Measurements from ENCODE around the gene TSPAN8.
"Not testable (repeated sequence)": the region's sequence is repeated elsewhere in the genome, so short reads cannot be mapped to it uniquely, and the experiment has no call there.

TSPAN8 gene

DNA sequence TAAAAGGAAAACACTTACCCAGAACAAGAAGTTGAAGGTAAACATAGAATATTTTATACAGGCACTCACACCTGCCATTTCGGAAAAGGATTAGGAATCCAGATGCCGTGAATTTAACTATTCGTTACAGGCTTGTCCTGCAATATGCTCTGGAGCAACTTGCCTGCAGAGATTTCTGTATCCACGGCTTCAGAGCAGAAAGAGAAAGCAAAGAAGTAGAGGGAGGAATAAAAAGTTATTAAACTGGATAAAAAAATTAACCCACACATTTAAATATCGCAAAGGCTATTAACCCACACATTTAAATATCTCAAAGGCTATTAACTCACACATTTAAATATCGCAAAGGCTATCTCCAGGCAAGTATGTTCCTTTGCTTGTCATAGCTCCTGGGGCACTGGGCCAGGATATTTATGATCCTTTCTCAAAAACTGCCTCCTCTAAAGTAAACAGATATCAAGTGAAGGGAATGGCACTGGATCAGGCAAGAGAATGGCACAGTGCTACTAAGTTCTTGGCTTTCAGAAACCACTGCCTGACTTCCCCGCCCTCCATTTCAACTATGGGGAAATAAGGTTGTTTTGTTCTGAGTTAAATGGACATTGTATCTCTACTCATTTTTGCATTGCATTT, at the start of gene TSPAN8:
Gene TSPAN8, minus strand, starts transcription at position 399 of the 633 bp plus-strand sequence. Its CDS starts 321 bp downstream, at position 78.
- H3K4me3 ChIP-seq (ENCODE audit: low read depth, low read length), result no peak within 1 kb of the TSS

- no peak overlapping the region for H3K4me3 ChIP-seq (ENCODE audit: low read depth, low read length)
Observed at GRCh38 chr12:71201136-71201679, 43.4 kb upstream of the TSPAN8 start.

GRCh38 chr12:71200706-71201105, 42.9 kb upstream of the TSPAN8 start:
- no peak overlapping the region for H3K4me3 ChIP-seq (ENCODE audit: low read depth, low read length)

- H3K4me3 ChIP-seq (ENCODE audit: low read depth, low read length), result no peak overlapping the region
Observed at GRCh38 chr12:71197460-71197859, 39.7 kb upstream of the TSPAN8 start.

DNA sequence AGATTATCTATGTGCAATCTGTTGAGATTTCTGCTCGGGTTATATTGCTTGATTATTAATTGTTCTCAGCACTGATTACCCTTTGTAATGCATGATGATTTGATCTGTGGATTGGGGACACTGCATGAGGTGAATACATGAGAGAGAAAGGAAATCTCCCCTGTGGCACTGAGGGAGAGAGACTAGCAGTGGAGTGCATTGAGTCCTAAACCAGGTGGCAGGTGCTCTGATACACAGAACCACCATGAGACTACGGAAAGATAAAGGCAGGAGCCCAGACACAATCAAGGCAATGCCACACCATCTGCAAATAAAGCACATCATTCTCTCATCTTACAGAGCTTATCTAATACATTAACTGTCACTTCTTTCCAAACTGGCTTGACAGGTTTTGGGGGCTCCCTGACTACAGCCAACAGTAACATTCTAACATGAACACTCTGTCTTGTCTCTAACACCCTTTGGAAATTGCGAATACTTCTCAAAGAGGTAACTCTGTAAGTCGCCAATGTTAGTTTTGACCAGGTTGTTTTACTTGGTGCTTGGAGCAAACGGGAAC, 37.6 kb upstream of the TSPAN8 start:
- H3K4me3 ChIP-seq (ENCODE audit: low read depth, low read length), result no peak overlapping the region

DNA sequence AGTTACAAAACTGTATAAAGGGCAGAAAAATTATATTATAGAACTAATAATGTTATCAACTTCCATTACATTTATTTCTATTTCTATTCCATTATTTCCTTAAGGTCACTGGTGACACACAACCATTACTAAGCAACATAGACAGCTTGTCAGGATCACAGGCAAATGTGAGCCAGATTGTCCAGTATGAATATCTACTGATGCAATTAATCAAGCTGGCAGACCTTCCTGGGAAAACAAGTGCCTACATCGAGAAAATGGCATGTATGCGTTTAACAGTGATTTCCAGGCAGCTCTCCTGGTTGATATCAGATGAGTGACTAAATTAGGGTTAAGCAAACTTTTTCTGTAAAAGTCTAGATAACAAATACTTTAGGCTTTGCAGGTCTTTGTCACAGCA, 36.9 kb upstream of the TSPAN8 start:
- no peak overlapping the region for H3K4me3 ChIP-seq (ENCODE audit: low read depth, low read length)

- no peak overlapping the region for H3K4me3 ChIP-seq (ENCODE audit: low read depth, low read length)
Observed at GRCh38 chr12:71193041-71193440, 35.2 kb upstream of the TSPAN8 start.

GRCh38 chr12:71191509-71192196, 33.9 kb upstream of the TSPAN8 start:
- H3K4me3 ChIP-seq (ENCODE audit: low read depth, low read length), result no peak overlapping the region

DNA sequence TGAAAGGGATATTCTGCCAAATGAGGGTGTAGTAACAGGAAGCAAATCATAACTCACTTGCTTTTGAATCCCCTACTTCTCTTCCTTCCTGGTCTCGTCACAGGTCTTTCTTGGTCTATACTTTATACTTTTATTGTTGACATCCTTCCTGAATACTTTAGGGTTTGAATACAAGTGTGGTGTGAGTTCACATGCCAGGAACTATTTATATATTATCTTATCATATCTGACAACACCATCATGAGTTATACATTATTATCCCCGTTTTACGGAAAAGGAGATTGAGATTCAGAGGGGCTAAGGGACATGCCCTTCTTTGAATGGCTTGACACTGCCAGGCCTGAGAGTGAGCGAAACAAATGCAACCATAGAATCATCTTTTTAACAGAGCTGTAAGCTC, 33.0 kb upstream of the TSPAN8 start:
- H3K4me3 ChIP-seq (ENCODE audit: low read depth, low read length), result no peak overlapping the region

GRCh38 chr12:71187379-71187778, 29.6 kb upstream of the TSPAN8 start:
- no peak overlapping the region for H3K4me3 ChIP-seq (ENCODE audit: low read depth, low read length)

DNA sequence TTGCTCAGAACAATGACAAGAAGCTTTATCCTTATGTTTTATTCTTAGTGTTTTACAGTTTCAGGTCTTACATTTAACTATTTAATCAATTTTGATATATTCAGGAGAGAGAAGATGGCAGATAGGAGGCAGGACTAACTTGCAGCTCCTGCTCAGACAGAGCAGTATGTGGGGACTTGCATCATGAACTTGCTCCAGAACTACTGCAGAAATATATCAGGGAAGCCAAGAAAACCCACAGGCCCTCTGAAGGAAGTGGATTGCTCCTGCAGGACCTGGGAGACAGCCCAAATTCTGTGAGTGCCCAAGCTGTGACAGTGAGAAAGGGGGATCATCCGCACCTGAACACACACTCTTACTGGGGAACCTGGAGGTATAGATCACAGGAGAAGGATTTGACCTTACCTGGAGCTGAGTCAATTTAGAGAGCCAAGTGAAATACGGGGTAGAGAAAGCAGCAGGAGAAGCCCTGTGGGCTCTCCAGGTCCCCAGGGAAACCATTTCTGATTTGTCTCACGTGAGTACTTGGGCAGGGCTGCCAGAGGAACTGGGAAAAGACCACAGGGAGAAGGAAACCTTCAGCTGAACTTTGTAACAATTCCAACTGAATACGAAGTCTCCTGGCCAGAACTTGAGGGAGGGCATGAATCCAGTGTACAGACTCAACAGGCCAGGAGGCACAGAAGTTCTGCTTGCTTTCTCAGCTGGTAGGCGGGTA, 28.9 kb upstream of the TSPAN8 start:
- H3K4me3 ChIP-seq (ENCODE audit: low read depth, low read length), result no peak overlapping the region

DNA sequence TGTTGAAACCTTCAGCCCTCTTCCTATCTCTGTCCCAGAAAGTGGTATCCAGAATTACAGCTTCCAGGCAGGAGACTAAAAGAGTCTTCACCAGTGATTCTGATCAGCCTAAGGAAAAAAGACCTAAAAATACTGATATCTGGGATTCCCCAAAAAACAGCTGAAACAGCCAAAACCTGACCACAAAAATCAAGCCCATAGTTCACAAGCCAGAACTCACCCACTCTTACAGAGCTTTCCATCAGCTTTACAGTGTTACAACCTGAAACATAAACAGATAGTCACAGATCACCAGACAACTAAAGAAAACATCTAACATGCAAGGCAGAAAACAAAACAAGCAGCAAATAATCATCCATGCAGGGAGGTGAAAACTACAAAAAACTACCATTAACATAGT, 26.0 kb upstream of the TSPAN8 start:
- no peak overlapping the region for H3K4me3 ChIP-seq (ENCODE audit: low read depth, low read length)

- H3K4me3 ChIP-seq (ENCODE audit: low read depth, low read length), result no peak overlapping the region
Observed at GRCh38 chr12:71183018-71183417, 25.2 kb upstream of the TSPAN8 start.

- no peak overlapping the region for H3K4me3 ChIP-seq (ENCODE audit: low read depth, low read length)
Observed at GRCh38 chr12:71178162-71178561, 20.4 kb upstream of the TSPAN8 start.

- no peak overlapping the region for H3K4me3 ChIP-seq (ENCODE audit: low read depth, low read length)
Observed at GRCh38 chr12:71174825-71175224, 17.0 kb upstream of the TSPAN8 start.

GRCh38 chr12:71174146-71174545, 16.3 kb upstream of the TSPAN8 start:
- H3K4me3 ChIP-seq (ENCODE audit: low read depth, low read length), result no peak overlapping the region

DNA sequence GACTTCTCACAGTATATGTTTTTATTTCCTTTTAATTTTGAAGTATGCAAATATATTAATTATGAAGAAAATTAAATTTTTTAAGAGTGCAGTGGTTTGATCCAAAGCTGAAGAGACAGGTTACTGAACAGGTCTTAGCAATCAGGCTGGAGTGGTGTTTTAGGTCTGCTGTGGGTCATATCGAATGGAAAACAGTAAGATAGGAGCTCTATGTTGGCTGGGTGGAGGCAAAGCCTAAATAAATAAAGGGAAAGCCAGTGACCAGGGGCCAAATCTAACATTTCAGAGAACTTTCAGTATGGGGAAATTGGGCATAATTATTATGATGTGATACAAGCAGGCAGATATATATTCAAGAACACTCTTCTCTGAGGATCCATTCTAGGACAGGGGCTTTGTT, 12.7 kb upstream of the TSPAN8 start:
- no peak overlapping the region for H3K4me3 ChIP-seq (ENCODE audit: low read depth, low read length)

- H3K4me3 ChIP-seq (ENCODE audit: low read depth, low read length), result no peak overlapping the region
Observed at GRCh38 chr12:71169286-71169685, 11.5 kb upstream of the TSPAN8 start.

DNA sequence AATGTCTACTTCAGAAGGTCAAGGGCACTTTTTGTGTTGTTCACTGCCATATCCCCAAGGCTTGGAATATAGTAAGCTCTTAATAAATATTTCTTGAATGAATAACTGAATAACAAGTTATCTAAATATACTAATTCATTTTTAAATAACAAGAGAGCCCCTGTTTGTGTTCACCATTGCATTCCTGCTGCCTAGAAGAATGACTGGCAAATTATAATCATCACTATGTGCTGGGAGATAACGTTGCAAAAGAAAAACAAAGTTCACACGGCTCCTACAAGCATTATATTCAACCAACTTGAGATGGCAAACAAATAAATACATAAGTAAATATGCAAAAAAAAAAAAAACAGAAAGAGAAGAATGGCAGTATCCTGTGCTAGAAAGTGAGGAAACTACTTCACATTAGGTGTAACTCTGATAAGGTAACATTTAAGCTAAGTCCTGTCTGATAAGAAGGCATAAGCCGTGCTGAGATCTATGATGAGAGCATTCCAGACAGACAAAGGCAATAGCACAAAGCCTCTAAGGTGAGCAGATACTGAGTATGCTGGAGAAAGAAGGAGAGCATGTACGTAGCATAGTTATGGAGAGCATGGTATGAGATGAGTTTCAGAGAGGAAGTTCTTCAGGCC, 9.2 kb upstream of the TSPAN8 start:
- H3K4me3 ChIP-seq (ENCODE audit: low read depth, low read length), result no peak overlapping the region

GRCh38 chr12:71166280-71166679, 8.5 kb upstream of the TSPAN8 start:
- H3K4me3 ChIP-seq (ENCODE audit: low read depth, low read length), result no peak overlapping the region

DNA sequence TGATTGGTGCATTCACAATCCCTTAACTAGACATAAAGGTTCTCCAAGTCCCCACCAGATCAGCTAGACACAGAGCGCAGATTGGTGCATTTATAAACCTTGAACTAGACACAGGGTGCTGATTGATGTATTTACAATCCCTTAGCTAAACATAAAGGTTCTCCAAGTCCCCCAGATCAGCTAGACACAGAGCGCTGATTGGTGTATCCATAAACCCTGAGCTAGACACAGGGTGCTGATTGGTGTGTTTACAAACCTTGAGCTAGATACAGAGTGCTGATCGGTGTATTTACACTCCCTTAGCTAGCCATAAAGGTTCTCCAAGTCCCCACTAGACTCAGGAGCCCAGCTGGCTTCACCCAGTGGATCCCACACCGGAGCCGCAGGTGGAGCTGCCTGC, 8.0 kb upstream of the TSPAN8 start:
- not testable (repeated sequence) for H3K4me3 ChIP-seq (ENCODE audit: low read depth, low read length)
